Mesendoderm (in vitro differentiated cells): ENCODE measurements around the gene TENM4. TPM values are rescaled to one million over a fixed set of nuclear protein-coding genes. Genes with fewer than 3 reads are reported as not detected.

ENCODE experiments used
- DNase-seq: peaks from one replicate; pipeline ENCODE4 v3.0.0; 2013
- H2AK5ac ChIP-seq: 2 replicates; pipeline ENCODE4 v1.6.1; 2013; ENCODE audit warnings: low read length, inconsistent platforms
- H2BK120ac ChIP-seq: 2 replicates; pipeline ENCODE4 v1.6.1; 2013; ENCODE audit warnings: low read depth, mild to moderate bottlenecking, low read length, moderate library complexity, mixed read lengths
- H2BK15ac ChIP-seq: replicated peaks from 2 replicates; pipeline ENCODE4 v1.6.1; 2013; ENCODE audit warnings: low read depth, mild to moderate bottlenecking, moderate library complexity
- H2BK5ac ChIP-seq: 2 replicates; pipeline ENCODE4 v1.6.1; 2013; ENCODE audit warnings: low read length, inconsistent platforms
- H3K18ac ChIP-seq: 2 replicates; pipeline ENCODE4 v1.6.1; 2013; ENCODE audit warnings: mild to moderate bottlenecking, low read length, mixed read lengths
- H3K23ac ChIP-seq: one replicate; pipeline ENCODE4 v1.6.1; 2013; ENCODE audit warnings: low read length
- H3K27ac ChIP-seq: 2 replicates; pipeline ENCODE4 v1.5.1; 2013; ENCODE audit warnings: low read depth, mild to moderate bottlenecking, inconsistent platforms, low read length, moderate library complexity
- H3K27me3 ChIP-seq: 2 replicates; pipeline ENCODE4 v1.6.1; 2013; ENCODE audit warnings: low read length, control low read depth, mild to moderate bottlenecking, inconsistent platforms; ENCODE audit not compliant: insufficient read depth, poor library complexity
- H3K36me3 ChIP-seq: 2 replicates; pipeline ENCODE4 v1.6.1; 2013; ENCODE audit warnings: low read length, inconsistent platforms; ENCODE audit not compliant: control insufficient read depth, insufficient read depth
- H3K4ac ChIP-seq: one replicate; pipeline ENCODE4 v1.6.1; 2013; ENCODE audit warnings: low read depth, mild to moderate bottlenecking, low read length, moderate library complexity
- H3K4me1 ChIP-seq: 2 replicates; pipeline ENCODE4 v1.6.1; 2013; ENCODE audit warnings: low read depth, low read length, inconsistent platforms; ENCODE audit not compliant: control insufficient read depth
- H3K4me2 ChIP-seq: 2 replicates; pipeline ENCODE4 v1.6.1; 2013; ENCODE audit warnings: low read length
- H3K4me3 ChIP-seq: 2 replicates; pipeline ENCODE4 v1.5.1; 2013; ENCODE audit warnings: mild to moderate bottlenecking, low read length
- H3K56ac ChIP-seq: one replicate; pipeline ENCODE4 v1.6.1; 2013; ENCODE audit warnings: low read length
- H3K79me1 ChIP-seq: 2 replicates; pipeline ENCODE4 v1.6.1; 2013; ENCODE audit warnings: low read length, inconsistent platforms
- H3K79me2 ChIP-seq: 2 replicates; pipeline ENCODE4 v1.6.1; 2013; ENCODE audit warnings: mild to moderate bottlenecking, low read length; ENCODE audit not compliant: control insufficient read depth, insufficient read depth
- H3K9ac ChIP-seq: 2 replicates; pipeline ENCODE4 v1.6.1; 2013; ENCODE audit warnings: low read length, inconsistent platforms
- H4K5ac ChIP-seq: one replicate; pipeline ENCODE4 v1.6.1; 2013; ENCODE audit warnings: low read length
- H4K8ac ChIP-seq: one replicate; pipeline ENCODE4 v1.6.1; 2013; ENCODE audit warnings: low read depth, mild to moderate bottlenecking, control low read depth, low read length, moderate library complexity
- WGBS: extraction: QIAGEN DNeasy Blood & Tissue Kit; methylation state at CpG from one replicate; pipeline ENCODE4 v1.1.7; 2013; ENCODE audit warnings: low lambda C conversion rate, missing lambda C conversion rate; ENCODE audit not compliant: insufficient coverage; ENCODE audit errors: extremely low coverage; 5-methylcytosine and 5-hydroxymethylcytosine counted together
- polyA plus RNA-seq, 2 experiments: library from polyadenylated mRNA; stranded (reverse); fragments of 200-250 nt; gene quantifications; one replicate each; pipeline ENCODE4 v1.2.3, GENCODE V29; 2013

The TENM4 gene
- polyA plus RNA-seq (2013, experiment 1 of 2): 32.1 TPM
- 25.8 TPM for polyA plus RNA-seq (2013, experiment 2 of 2)

DNA sequence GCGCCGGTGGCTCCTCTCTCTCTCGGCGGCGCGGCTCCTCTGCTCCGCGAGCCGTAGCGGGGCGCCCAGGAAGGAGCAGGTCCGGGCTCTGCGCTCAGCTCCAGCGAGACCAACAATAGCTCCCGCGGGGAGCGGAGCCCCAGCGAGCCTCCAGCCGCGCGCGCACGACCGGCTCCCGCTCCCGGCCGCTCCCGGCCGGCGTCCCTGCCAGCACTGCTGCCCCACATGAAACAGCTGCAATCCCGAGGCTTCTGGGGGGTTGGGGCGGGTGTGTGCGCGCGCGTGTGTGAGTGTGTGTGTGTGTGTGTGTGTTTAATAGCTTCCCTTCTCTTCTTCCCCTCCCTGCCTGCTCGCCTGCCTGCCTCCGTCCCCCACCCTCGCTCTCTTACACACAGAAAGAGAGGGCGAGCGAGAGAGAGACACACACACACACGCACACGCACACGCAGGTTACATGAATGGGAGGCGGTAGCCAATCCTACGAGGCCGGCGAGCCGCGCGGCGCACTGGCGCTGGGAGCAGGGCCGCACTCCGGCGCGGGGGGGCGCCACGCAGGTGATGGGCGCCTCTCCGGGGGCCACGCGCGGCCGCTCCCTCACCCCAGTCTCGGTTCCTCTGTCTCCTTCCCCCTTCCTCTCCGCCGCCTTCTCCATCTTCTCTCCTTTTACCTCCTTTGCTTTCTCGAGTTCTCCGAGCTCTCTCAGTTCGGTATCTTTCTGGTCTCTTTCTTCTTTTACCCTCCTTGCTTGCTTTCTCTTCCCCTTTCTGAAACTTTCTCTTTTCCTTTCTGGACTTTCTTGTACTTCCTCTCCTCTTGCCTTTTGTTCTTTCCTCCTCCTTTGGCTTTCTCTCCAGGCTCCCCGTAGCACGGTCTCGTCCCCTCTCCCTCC, at the start of gene TENM4:
Gene TENM4 (minus strand): TSS at position 460 of the 890 bp plus-strand sequence. CDS start 371,086 bp downstream, outside the sequence.
- no peaks in the 10 kb centered on the region for H3K36me3 ChIP-seq
- H4K5ac ChIP-seq: no peak within 1 kb of the TSS
- H3K27me3 ChIP-seq: no peaks in the 10 kb centered on the region
- peak within 1 kb of the TSS; percentile 99 for H3K9ac ChIP-seq
- H3K56ac ChIP-seq: peak within 1 kb of the TSS; percentile 99
- peak within 1 kb of the TSS; percentile 97 for H3K4me2 ChIP-seq
- peak within 1 kb of the TSS; percentile 63 for H3K27ac ChIP-seq
- no peak within 1 kb of the TSS for H2AK5ac ChIP-seq
- peaks cover 10% of the 10 kb centered on the region for H3K4me1 ChIP-seq
- peak within 1 kb of the TSS; percentile 83 for H3K4ac ChIP-seq
- no peak within 1 kb of the TSS for H4K8ac ChIP-seq
- H2BK120ac ChIP-seq: peak within 1 kb of the TSS; percentile 47
- WGBS: no CpG with 5 or more reads among the region's 74 CpGs
- peak within 1 kb of the TSS; percentile 92 for H3K4me3 ChIP-seq
- peaks cover 43% of the 10 kb centered on the region for H3K79me2 ChIP-seq
- no peak within 1 kb of the TSS for H2BK15ac ChIP-seq
- H3K79me1 ChIP-seq: peaks cover 9% of the 10 kb centered on the region
- DNase-seq: peak; percentile 85
- peak within 1 kb of the TSS; percentile 97 for H3K23ac ChIP-seq
- H2BK5ac ChIP-seq: peak within 1 kb of the TSS; percentile 86
- peak within 1 kb of the TSS; percentile 89 for H3K18ac ChIP-seq

DNA sequence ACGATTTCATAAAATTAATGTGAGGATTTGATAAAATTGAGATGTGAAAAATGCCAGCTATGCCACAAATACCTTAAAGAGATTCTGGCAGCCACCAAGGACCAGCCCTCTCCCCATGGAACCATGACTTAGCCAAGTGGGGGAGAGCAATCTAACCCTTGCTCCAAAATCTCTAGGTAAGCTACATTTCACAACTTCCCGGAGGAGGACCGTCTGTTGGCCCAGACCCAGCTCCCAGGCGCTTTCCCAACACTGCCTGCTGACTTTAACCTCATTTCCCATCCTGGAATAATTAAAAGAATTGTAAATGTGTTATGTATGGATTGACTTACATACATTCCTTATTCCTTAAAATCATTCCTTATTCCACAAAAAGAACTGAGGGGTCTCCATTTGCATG, 47.5 kb upstream of the TENM4 start:
- no CpG with 5 or more reads among the region's 4 CpGs for WGBS
- Histone ChIP-seq H3K79me1 (no peaks in the 10 kb centered on the region), H2BK5ac (no peak overlapping the region), H3K56ac (no peak overlapping the region), H2AK5ac (no peak overlapping the region), H3K4me2 (no peak overlapping the region), H3K4me3 (no peak overlapping the region), H3K9ac (no peak overlapping the region), H3K4me1 (peaks cover 8% of the 10 kb centered on the region), H3K23ac (no peak overlapping the region), H2BK15ac (no peak overlapping the region), H3K79me2 (no peaks in the 10 kb centered on the region), H3K36me3 (no peaks in the 10 kb centered on the region), H3K27me3 (no peaks in the 10 kb centered on the region), H2BK120ac (no peak overlapping the region), H4K8ac (no peak overlapping the region), H3K4ac (no peak overlapping the region), H3K18ac (no peak overlapping the region), H4K5ac (no peak overlapping the region), H3K27ac (no peak overlapping the region)
- DNase-seq: no peak

DNA sequence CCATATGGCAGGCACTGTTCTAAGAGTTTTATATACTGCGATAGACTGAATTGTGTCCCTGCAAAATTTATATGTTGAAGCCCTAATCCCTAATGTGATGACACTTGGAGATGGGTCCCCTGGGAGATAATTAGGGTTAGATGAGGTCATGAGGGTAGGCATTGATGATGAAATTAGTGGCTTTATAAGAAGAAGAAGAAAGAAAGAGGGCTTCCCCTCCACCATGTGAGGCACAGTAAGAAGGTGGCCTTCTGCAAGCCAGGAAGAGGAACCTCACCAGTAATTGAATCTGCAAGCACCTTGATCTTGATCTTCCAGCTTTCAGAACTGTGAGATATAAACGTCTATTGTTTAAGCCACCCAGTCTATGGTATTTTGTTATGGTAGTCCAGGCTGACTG, 46.6 kb upstream of the TENM4 start:
- Histone ChIP-seq H2BK5ac (no peak overlapping the region), H3K56ac (no peak overlapping the region), H3K18ac (no peak overlapping the region), H3K4me3 (no peak overlapping the region), H4K8ac (no peak overlapping the region), H3K27ac (no peak overlapping the region), H3K4me1 (peaks cover 7% of the 10 kb centered on the region), H3K4ac (no peak overlapping the region), H3K79me1 (no peaks in the 10 kb centered on the region), H3K36me3 (no peaks in the 10 kb centered on the region), H3K9ac (no peak overlapping the region), H2AK5ac (no peak overlapping the region), H3K4me2 (no peak overlapping the region), H2BK120ac (no peak overlapping the region), H3K79me2 (no peaks in the 10 kb centered on the region), H3K27me3 (no peaks in the 10 kb centered on the region), H2BK15ac (no peak overlapping the region), H4K5ac (no peak overlapping the region), H3K23ac (no peak overlapping the region)
- WGBS: no CpG with 5 or more reads among the region's 2 CpGs
- no peak for DNase-seq

DNA sequence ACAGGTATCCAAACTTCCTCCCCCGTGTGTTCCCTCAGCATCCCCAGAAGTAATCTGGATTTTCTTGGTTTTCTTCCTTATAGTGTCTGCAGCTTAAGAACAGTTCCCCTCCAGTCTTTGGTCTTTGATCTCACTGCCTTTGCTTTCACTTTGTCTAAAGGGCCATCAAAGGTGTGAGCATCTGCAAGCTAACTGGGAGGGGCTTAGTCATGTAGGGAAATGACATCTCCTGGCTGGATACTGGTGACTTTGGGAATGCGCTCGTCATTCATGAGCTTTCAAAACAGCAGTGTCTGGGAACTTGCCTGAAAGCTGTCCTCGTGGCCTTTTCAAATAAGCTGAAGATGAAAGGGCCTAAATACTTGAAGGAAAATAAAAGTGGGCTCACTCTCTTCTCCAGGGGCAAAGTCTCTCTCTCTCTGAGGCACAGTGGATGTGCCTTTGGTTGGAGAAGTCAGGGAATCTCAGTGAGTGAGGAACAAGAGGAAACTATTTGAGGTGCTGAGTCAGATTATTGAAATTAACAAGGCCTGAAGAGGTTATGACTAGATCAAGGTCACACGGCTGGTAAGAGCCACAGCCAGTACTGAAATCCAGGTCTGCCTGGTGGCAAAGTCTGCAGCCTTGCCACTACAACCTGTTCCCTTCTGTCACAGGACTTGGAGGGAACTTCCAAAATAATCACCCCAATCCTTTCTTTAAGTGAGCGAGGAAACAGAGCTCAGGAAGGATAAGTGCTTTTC, 45.6 kb upstream of the TENM4 start:
- Histone ChIP-seq H3K79me2 (no peaks in the 10 kb centered on the region), H3K4ac (no peak overlapping the region), H2AK5ac (no peak overlapping the region), H3K79me1 (no peaks in the 10 kb centered on the region), H3K27me3 (no peaks in the 10 kb centered on the region), H4K5ac (no peak overlapping the region), H3K4me3 (no peak overlapping the region), H4K8ac (no peak overlapping the region), H3K9ac (no peak overlapping the region), H3K23ac (no peak overlapping the region), H3K4me1 (peaks cover 7% of the 10 kb centered on the region), H2BK5ac (no peak overlapping the region), H3K56ac (peak overlapping the region; percentile 34), H2BK15ac (no peak overlapping the region), H3K4me2 (no peak overlapping the region), H3K36me3 (no peaks in the 10 kb centered on the region), H2BK120ac (no peak overlapping the region), H3K27ac (no peak overlapping the region), H3K18ac (no peak overlapping the region)
- WGBS: no CpG with 5 or more reads among the region's 6 CpGs
- peak; percentile 85 for DNase-seq

DNA sequence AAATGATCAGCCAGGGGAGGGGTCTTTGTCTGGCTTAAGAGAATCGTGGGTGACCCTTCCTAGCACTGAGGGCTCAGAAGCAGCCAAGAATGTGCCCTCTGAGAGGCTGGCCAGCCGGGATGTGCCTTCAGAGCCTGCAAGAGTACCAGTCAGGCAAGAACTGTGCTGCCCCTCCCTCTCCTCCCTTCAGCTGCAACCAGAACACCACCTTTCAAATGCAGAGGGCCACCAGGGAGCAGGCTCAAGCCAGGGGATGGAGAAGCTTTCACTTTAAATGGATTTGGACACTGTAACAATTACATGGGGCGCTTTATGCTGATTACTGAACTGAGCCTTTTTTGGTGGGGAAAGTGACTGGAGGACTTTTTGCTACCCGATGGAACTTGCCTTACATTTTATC, 44.9 kb upstream of the TENM4 start:
- Histone ChIP-seq H3K27me3 (no peaks in the 10 kb centered on the region), H2AK5ac (no peak overlapping the region), H3K79me1 (no peaks in the 10 kb centered on the region), H3K36me3 (no peaks in the 10 kb centered on the region), H3K9ac (no peak overlapping the region), H3K4me1 (peaks cover 7% of the 10 kb centered on the region), H3K4me2 (no peak overlapping the region), H3K56ac (no peak overlapping the region), H2BK5ac (no peak overlapping the region), H3K79me2 (no peaks in the 10 kb centered on the region), H3K4ac (no peak overlapping the region), H3K27ac (no peak overlapping the region), H3K4me3 (no peak overlapping the region), H4K8ac (no peak overlapping the region), H2BK15ac (no peak overlapping the region), H3K23ac (no peak overlapping the region), H4K5ac (no peak overlapping the region), H3K18ac (no peak overlapping the region), H2BK120ac (no peak overlapping the region)
- WGBS: no CpG with 5 or more reads among the region's 4 CpGs
- peak; percentile 49 for DNase-seq
